Heart left ventricle (tissue), 13 donors: ENCODE measurements around the gene DEFB123.

Experiments used
- CTCF ChIP-seq, 12 donors: fragments of 200-600 bp; sonication (generic) in 4 of 12; IDR thresholded peaks; one replicate each; pipeline versions ENCODE4 v1.5.0 to v1.8.0; 2018 to 2022; ENCODE audit warnings: antibody characterized with exemption in 12 of 12, mild to moderate bottlenecking in 5 of 12
- POLR2A ChIP-seq, 2 donors: fragments of 450-650 bp; IDR thresholded peaks; one replicate each; pipeline ENCODE4 v1.6.1; 2017; ENCODE audit warnings: antibody characterized with exemption in 2 of 2, mild to moderate bottlenecking in 2 of 2, moderate library complexity in 2 of 2
- donor health status: ischemic (EF 13 %, LVEDD 7.1; RV severe dilation, severe dysfunction).
- donor health status: DM: no; HTN: yes; CAD: no.
- donor health status: DM: no; HTN: no; CAD: no.
- donor health status: ischemic (EF 25% LVEDD 6.9; RV normal size, moderate dysfunction).
- donor health status: ischemic (EF 25% LVEDD 5.7; RV mildly dilated, moderate dysfunction).
- donor health status: ischemic (EF 35%, LVEDD 5.7; RV mildly dilated, moderate dysfunction).
- donor health status: nonischemic (EF 11% LVEDD 7.7; RV severe dilation, severe dysfunction).
- donor health status: DM: yes; HTN: yes; CAD: no.
- donor health status: PGD.
- donor health status: ischemic (EF 29% LVEDD 5.4; RV normal size, mild dysfunction).
- donor health status: nonischemic (EF 23%, LVEDD 6.1; RV moderate dilation, normal function).

- TF ChIP-seq POLR2A (IDR thresholded peaks at IDR 0.05) (no peak), CTCF (IDR thresholded peaks at IDR 0.05) (no peak)
These were observed 45.3 kb downstream of the DEFB123 start for GRCh38 chr20:31485450-31486339.
